SW480 (cell line): Measurements from ENCODE around the gene RBFOX2.

Source experiments
- DNase-seq: peaks from one replicate; pipeline ENCODE4 v3.0.0-alpha.2; 2016; ENCODE audit warnings: low spot score

RBFOX2 gene

DNA sequence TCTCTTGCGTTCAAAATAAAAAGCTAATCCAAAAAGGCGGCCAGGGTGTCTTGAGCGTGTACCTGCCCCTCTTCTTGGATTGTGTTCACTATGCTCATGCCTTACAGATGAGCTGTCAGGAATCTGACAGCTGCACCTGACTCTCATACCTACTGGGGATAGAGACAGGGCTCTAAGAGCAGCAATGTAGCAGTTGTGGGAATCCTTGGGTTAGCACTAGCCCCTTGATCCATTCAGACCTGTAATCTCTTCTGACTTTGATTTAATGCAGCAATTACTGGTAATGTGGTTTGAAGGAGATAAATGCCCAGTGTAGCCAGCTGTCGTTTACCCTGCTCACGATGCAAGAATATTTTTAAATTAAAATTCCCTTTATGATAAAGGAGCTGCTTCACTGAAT is 165.2 kb downstream of the RBFOX2 start:
- DNase-seq = peak; percentile 6

DNA sequence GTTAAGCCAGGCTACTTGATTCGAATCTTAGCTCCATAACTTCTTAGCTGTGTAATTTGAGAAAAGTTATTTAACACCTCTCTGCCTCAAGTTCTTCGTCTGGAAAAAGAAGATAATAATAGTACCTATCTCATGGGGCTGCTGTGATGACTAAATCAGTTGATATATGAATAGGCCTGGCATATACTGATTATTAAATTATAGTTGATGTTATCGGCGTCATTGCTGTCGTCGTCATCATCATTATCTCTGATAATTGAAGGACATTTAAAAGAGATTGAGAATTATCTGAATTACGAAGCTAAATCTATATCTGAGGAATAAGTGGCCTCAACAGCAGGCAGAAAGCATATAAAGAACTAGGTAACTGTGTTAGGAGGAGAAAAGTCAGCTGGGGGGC is 165.9 kb downstream of the RBFOX2 start:
- DNase-seq = no peak

DNA sequence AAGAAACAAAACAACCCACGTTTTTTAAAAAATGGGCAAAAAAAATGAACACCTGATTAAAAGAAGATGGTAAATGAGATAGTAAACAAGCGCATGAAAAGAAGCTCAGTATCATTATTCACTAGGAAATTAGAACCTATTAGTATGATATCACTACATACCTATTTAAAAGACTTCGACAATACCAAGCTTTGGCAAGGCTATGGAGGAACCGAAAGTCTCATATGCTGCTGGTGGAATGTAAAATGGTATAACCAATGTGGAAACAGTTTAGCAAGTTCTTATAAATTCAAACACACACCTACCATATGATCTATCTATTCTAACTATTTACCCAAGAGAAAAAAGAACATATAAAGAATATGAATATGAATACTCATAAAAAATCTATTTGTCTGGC is 167.2 kb downstream of the RBFOX2 start:
- DNase-seq = no peak

DNA sequence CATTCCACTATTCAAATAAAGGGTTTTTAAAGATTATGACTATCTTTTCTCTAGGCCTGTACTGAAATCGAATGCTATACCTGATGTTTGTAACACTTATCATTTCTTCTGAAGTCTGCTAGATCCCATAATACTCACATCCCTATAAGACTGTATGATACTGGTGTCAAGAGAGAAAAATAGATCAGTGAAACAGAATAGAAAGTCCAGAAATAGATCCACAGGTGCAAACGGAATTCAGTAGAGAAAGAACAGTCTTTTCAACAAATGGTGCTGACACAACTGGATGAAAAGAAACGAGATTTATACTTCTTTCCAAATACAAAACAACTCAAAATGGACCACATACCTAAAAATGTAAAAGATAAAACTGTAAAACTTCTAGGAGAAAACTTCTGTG is 167.8 kb downstream of the RBFOX2 start:
- DNase-seq = no peak

DNA sequence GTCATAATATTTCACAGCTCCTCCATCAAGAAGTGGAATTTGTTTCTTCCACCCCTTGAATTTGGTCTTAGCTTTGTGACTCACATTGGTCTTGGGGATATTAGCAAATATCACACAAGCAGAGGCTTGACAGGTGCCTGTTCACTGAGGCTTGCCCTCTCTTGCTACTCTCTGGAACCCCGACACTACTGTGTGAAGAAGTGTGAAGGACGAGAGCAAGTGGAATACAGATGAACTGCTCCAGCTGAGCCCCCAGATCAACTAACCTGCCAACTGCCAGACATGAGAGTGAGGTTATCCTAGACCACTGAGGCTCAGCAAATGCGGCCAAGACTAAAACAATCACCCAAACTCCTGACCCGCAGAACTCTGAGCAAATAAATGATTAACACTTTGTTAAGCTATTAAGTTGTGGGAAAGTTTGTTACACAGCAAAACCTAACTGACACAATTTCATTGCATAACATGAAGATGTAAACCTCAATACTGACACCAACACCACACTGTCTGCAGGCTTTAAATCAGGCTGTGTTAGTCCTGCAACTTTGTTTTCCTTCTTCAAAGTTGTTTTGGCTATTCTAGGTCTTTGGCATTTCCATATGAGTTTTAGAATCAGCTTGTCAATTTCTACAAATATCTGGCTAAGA is 168.4 kb downstream of the RBFOX2 start:
- no peak for DNase-seq

DNA sequence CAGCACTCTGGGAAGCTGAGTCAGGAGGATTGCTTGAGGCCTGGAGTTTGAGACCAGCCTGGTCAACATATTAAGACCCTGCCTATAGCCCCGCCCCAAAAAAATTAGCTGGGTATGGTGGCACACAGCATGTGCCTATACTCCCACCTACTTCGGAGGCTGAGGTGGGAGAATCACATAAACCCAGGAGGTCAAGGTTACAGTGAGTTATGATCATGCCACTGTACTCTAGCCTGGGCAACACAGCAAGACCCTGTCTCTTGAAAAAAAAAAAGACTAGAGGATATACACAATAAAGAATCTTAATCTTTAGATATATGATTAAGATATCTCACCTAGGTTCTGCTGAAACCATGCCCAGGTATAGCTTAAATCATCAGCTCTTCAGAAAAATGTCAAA is 174.3 kb downstream of the RBFOX2 start:
- no peak for DNase-seq

DNA sequence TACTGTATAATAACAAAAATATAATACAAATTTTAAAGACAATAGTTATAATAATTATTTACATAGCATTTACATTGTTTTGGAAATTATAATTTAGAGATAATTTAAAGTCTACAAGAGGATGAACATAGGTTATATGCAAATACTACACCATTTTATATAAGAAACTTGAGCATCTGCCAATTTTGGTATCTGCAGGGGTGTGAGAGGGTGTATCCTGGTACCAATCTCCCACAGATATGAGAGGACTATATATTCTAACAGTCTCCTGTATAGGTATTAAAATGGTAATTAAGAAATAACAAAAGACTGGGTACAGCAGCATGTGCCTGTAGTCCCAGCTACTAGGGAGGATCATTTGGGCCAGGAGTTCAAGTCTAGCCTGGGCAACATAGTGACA is 176.5 kb downstream of the RBFOX2 start:
- no peak for DNase-seq

DNA sequence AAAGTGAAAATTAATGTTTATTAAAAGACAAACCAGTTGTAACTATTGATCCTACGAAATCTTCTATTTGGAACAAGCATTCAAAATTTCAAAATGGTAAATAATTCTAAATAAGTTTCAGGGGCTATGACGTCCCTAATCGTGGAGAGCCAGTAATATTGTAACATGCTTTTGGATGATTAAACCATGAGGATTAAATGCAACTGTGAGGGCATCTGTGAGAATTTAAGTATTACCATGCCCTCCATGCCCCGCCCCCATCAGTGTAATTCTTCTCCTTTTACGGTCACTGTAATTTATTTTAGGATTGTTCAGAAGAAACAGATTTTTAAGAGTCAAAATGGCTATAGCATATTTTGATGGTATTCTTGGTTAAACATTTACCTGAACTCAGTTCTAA is 177.8 kb downstream of the RBFOX2 start:
- no peak for DNase-seq

DNA sequence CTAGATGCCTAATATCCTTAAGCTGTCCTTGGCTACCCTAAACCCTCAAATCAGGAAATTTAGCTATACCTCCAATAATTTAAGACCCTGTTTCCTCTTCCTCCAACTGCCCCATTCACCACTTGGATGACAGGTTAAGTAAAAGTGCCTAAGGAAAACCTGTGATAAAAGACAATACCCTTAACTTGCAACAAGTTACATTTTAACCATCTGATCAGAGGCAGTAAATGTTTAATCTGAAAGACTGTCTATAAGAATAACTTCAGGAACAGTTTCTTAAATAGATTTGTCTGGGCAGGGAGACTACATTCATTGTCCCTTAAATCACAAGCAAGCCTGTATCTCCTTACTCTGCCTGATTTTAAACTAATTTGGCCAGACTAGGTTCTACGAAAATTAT is 181.8 kb downstream of the RBFOX2 start:
- no peak for DNase-seq

DNA sequence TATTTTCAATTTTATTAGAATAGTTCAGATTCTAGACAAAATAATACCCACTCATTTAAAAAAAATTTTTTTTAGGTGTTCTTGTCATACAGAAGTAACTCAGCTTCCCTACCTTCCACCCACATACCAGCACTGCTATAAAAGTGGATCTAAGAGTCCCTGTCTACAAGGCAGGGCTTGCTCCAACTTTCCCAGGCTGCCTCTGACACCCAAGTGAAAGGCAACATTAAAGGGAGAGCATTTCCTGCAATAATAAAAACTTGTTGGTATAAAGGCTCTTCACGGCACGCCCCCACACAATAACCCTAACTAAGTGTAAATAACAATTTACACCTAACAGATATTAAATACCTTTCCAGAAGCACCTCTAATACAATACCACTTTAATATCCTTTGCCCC is 183.7 kb downstream of the RBFOX2 start:
- DNase-seq = no peak

DNA sequence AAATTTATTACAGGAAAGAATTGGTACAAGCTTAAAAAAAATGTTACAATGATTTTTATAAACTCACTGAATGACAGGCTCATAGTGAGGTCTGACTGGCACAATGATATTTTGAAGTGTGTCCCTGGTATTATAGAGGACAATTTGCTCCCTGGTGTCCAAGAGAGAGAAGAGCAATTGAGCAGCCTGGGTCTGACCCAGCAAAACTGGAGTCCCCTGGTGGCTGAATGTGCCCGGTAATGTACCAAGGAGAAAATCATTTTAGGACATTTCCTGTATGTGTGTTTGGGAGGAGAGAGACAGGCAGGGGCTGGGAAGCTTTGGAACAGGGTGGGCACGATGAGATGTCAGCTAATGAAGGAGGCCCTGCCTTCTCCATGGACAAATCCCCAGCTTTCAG is 185.7 kb downstream of the RBFOX2 start:
- peak; percentile 58 for DNase-seq

DNA sequence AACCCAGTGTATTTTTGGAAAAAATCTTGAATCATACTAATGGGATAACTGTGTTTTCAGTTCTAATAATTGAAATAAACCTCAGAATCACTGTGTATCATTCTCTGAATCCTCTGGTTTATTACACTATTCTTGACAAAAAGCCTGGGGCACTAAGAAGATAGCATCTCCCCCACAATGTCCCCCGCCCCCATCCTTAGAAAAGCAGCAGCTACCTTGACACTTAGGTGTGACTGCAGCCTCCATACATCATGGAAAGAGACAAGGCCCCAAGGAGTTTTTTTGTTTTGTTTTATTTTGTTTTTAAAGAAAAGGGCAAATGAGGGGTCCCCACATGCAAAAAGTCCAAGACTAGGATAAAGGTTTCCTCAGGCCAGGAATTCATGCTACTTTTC is 186.1 kb downstream of the RBFOX2 start:
- no peak for DNase-seq

DNA sequence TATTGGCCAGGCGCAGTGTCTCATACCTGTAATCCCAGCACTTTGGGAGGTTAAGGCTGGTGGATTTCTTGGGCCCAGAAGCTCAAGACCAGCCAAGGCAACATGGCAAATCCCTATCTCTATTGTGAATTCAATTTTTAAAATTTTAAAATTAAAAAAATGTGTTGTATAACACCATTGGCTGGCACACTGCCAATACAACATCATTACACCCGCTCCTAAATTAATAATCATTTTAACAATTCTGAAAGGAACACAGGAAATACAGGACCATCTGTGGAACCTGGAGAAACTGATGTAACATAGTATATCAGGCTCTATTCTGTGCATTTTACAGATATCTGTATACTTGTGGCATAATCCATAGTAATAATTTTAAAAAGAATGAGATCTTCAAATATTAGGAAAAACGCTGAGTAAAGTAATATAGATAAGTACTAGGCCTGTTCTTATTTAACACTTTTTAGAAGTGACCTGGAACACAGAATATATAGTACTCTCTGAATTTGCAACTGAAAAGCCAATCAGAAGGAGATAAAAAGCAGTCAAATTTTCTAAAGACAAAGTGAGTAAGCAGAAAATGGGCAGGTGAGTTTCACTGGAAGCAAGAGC is 186.6 kb downstream of the RBFOX2 start:
- DNase-seq = no peak

DNA sequence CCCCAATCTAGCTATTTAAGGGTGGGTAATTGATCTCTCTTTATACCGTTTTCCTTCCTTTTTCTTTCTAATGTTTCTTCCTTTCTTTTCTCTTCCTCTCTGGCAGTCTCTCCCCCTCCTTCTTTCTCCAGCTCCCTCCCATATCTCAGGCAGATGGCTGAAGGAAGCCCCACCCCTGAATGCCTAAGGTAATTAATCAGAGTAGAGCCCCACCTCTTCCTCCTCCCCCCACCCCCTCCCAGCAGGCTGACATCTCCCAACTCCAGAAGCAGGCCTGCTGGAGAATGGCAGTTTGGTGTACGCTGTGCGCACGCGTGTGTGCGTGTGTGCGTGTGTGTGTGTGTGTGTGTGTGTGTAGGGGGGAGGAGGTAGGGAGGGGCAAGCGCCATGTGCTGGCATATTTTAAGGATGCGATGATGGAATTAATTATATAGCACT is 188.3 kb downstream of the RBFOX2 start:
- DNase-seq = peak; percentile 96

DNA sequence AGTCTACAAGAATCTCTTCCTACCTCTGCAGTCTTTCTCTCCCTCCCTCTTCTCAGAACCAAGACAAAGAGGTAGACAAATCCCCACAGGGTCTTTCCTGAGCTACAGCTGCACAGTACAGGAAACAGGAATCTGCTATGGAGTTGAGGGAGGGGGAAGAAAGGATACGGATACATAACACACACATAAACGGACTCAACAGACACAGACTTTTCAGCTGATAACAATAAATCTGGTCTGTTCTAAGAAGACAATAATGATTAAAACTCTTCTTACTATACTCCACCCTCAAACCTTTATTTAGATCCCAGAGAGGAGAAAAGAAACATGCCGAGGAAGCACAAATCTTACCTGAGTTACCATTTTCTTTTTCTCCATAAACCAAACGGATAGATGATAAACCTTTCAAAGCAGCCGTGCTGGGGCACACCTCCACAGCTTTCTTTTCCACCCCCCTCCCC is 188.8 kb downstream of the RBFOX2 start:
- DNase-seq = peak; percentile 16

DNA sequence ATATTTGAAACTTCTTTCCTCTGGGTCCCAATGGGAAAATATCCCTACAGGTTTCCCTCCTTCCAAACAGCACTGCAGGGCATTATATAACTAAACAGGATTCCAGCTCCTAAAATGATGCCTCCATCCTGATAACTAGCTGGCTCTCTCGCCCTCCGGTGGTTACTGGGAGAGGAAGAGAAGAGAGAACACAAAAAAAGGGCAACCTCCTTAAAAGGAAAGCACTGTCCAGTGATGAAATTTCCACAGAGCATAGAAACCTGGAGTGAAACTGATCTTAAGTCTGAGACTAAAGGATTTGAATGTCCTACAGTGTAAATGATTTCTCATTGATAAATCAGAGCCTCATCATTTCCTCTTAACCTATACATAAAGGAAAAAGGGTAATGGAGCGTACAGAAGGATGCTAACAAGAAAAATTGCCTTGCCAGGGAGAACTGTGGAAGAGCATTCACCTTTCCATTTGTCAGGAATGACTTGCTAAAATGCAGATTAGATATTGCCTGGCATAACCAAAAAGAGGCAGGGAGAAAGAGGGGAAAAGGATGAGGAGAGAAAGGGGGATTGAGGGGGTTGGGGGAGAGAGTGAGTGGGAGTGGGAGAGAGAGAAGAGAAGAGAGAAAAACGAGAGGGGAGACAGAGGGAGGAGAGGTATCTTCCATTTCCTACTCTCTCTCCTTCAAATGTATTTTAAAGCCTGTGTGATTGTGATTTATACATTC is 189.6 kb downstream of the RBFOX2 start:
- peak; percentile 36 for DNase-seq

DNA sequence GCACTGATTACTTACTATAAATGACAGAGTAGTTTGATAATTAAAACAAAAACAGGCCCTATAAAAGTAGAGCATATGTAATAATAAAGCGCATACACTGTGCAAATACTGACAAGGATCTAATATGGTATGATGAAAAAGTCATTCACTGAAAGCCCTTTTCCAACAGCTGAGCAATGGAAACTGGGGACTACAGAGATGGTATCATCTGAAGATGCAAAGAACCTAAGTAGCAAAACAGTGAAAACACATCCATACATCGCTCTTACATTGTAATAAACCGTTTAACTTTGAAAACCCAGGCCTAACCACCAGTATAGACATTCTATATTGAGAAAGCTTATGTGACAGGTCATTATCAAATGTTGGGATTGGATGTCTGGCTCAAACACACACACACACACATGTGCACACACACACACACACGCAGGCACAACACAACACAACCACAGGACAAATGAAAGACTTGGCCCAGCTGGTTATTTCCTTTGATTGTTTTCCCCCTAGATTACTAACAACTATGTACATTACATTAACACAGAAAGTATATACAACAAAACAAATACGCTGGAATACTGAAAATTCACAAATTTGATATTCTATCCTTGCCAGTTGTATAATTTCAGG is 191.4 kb downstream of the RBFOX2 start:
- DNase-seq = no peak

DNA sequence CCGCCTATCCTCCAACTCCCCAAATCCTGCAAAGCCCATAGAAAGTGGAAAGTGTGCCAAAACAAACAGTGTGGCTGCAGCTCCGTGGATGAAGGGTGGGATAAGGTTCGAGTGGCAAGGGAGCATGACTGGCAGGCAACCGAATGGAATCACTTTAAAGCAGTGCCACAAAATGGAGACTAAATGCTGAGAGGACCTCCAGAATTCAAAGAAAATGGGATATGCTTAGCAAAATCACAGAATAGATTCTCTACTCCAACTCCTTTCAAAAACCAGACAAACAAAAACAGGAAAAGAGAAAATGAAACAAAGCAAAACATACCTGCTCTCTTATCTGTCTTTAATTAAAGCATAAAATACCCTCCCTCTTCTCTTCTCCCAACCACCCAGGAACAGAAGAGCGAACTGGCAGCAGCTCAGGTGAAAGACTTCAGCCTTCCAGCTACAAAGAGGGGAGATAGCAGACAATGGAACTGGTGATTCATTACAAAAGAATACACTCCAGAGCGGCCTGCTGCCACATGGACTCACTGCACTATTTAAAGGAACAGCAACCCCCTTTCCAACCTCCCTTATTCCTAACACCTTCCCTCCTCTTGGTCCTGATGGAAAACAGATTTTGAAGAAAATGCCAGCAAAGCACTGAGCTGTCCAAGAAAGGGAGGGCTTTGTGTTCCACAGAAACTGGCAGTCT is 192.5 kb downstream of the RBFOX2 start:
- peak; percentile 91 for DNase-seq

DNA sequence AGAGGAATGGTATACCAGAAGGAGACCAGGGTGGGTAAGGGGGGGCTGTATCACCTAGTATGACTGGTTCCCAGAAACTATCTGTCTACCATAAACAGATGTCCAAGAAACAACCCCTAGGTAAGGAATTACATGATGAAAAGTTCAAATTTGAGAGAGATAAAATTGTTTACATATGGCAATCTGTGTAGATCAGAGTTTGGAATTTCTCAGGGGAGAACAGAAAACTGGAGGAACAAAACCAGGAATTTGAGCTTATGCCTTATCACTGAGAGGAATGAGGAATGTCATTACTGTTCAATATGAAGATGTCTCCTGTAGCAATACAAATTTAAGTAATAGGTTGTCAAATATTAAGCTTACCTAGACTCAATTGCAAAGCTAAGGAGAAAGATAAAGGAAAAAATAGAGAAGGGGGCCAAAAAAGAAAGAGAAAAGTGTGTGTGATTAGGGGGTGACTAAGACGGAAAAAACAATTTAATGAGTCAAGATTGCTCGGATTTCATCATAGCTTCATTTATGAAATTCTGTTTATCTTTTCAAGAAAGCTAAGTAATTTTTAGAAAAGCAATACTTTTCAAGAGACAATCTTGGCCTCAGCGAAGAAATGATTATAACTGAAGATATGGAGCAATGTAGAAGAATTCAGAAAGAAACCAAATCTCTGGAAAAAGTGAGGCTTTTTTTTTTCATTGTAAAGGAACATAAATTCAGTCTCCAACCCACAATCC is 193.2 kb downstream of the RBFOX2 start:
- no peak for DNase-seq

DNA sequence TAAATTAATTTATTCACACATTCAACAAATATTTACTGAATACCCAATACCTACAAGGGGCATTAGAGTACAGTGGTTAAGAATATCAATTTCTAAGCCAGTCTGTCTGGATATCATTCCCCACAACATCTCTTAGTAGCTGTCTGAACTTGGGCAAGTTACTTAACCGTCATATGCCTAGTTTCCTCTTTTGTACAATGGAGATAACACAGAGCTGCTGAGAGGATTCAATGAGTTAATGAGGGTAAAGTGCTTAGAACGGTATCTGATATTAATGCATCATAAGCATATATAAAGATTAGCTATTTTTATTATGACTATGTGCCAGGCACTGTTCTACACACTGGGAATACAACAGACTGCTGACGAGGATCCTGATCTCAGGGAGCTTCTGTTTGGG is 194.6 kb downstream of the RBFOX2 start:
- DNase-seq = no peak

DNA sequence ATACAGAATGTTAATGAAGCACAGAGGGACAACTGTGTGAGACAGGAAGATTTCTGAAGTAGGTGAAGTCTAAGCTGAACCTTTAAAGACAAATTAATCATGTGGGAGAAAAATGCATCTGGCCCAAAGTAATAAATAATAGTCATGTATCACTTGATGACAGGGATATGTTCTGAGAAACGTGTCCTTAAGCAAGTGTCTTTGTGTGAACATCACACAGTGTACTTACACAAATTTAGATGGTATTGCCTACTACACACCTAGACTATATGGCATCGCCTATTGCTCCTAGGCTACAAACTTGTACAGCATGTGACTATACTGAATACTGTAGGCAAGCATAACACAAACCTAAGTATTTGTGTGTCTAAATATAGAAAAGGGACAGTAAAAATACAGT is 198.3 kb downstream of the RBFOX2 start:
- DNase-seq = no peak

DNA sequence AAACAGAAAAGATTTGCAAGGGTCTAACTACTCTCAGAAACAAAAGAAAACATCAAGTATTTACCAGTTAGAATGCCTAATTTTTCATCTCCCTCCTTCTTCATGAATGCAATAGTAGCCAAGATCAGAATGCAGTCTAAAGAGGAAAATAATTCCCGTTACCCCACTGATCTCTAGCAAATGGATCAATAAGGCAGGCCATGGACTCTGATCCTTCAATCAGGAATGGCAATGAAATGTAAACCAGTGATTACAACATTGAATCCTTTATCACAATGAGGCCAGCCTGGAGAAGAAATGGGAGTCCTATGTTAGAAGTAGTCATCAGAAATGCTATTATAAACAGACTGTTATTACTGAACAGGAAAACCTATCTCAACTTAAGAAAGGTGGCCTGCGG is 204.4 kb downstream of the RBFOX2 start:
- no peak for DNase-seq
